Measurements from ENCODE around the gene FRMPD2. TPM values are rescaled to one million over a fixed set of nuclear protein-coding genes. Genes with fewer than 3 reads are reported as not detected.

Gene FRMPD2
- polyA plus RNA-seq, 1 donor from 2014 or later = 0.14 TPM

DNA sequence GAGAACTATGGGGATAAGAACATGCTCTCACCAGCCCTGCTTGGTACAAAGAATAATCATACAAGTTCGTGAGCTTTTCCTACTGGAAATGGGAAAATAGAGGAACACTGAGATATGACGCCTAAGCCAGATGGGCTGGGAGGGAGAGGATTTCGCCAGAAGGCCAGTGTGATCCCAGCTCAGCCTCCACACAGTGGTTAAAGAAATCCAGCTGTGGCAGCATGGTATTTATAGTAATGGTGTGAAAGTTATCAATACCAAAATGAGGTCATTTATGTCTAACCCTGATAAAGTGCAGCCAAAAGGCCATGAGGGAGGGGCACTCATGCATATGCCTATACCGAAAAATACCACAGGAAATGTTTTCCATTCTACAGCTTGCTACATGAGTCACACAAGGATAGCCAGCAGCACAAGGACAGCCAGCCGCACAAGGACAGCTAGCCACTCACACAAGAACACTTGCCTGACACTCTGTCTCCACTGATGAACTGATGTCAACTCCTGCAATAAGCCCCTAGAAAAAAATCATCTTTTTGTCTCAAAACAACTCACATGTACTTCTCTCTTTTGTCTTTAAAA lies 49.4 kb downstream of the FRMPD2 start:
- Histone ChIP-seq H3K4me3 (ENCODE audit: low read length) (no peak overlapping the region), H4K20me1 (ENCODE audit: insufficient read depth) (no peaks in the 10 kb centered on the region), H3K9ac (ENCODE audit: low read length) (no peak overlapping the region), H3K9me2 (ENCODE audit: insufficient read depth, low read length) (no peaks in the 10 kb centered on the region), H2AFZ (ENCODE audit: low read depth, low read length) (no peak overlapping the region), H3K79me2 (replicated peaks; ENCODE audit: insufficient read depth, low read length) (no peaks in the 10 kb centered on the region), H3K9me3 (ENCODE audit: low read length) (no peaks in the 10 kb centered on the region), H3K27me3 (ENCODE audit: insufficient read depth, low read depth, low read length) (no peaks in the 10 kb centered on the region), H3K4me2 (ENCODE audit: low read length) (no peak overlapping the region), H3K36me3 (ENCODE audit: insufficient read depth, low read length) (no peaks in the 10 kb centered on the region), H3K27ac (ENCODE audit: low read length) (no peak overlapping the region), H3F3A (ENCODE audit: insufficient read depth, low read length, poor library complexity, severe bottlenecking) (no peaks in the 10 kb centered on the region)
- TF ChIP-seq POLR2AphosphoS5 (IDR thresholded peaks at IDR 0.05) = no peak
- no peak for TF ChIP-seq MXI1 (conservative IDR thresholded peaks at IDR 0.05; ENCODE audit: poor library complexity, severe bottlenecking)
- no peak for TF ChIP-seq EZH2 (IDR thresholded peaks at IDR 0.05; ENCODE audit: borderline replicate concordance, insufficient read depth, low read length, poor library complexity, severe bottlenecking)
- no peak for TF ChIP-seq TAF1 (IDR thresholded peaks at IDR 0.05; ENCODE audit: low read depth)
- TF ChIP-seq RAD21 (conservative IDR thresholded peaks at IDR 0.05) = no peak
- TF ChIP-seq, protein P1, sequence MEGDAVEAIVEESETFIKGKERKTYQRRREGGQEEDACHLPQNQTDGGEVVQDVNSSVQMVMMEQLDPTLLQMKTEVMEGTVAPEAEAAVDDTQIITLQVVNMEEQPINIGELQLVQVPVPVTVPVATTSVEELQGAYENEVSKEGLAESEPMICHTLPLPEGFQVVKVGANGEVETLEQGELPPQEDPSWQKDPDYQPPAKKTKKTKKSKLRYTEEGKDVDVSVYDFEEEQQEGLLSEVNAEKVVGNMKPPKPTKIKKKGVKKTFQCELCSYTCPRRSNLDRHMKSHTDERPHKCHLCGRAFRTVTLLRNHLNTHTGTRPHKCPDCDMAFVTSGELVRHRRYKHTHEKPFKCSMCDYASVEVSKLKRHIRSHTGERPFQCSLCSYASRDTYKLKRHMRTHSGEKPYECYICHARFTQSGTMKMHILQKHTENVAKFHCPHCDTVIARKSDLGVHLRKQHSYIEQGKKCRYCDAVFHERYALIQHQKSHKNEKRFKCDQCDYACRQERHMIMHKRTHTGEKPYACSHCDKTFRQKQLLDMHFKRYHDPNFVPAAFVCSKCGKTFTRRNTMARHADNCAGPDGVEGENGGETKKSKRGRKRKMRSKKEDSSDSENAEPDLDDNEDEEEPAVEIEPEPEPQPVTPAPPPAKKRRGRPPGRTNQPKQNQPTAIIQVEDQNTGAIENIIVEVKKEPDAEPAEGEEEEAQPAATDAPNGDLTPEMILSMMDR (IDR thresholded peaks at IDR 0.05; ENCODE audit: poor library complexity, severe bottlenecking) = no peak
- no peak for TF ChIP-seq EP300 (conservative IDR thresholded peaks at IDR 0.05; ENCODE audit: poor library complexity, severe bottlenecking)
- TF ChIP-seq SMC3 (conservative IDR thresholded peaks at IDR 0.05; ENCODE audit: poor library complexity) = no peak

DNA sequence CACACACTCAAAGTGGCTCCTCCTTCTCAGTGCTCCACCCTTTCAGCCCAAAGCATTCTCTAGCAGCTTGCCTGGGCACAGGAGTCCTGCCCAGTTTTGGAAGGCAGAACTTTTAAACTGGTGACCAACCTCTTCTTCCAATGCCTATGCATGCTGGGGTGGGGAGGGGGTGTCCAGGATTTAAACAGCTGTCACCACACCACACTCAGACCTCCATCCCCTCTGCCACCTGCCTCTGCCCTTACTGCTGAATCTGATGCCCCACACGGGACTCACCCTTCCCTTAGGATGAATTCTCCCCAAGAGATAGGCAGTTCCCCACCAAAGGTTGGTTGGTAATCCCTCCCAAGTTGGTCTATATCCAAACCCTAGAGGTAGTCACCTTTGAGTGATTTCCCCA lies 50.2 kb downstream of the FRMPD2 start:
- Histone ChIP-seq H3K9me2 (ENCODE audit: insufficient read depth, low read length) (no peaks in the 10 kb centered on the region), H3K27me3 (ENCODE audit: insufficient read depth, low read depth, low read length) (no peaks in the 10 kb centered on the region), H3K4me3 (ENCODE audit: low read length) (no peak overlapping the region), H4K20me1 (ENCODE audit: insufficient read depth) (no peaks in the 10 kb centered on the region), H3K36me3 (ENCODE audit: insufficient read depth, low read length) (no peaks in the 10 kb centered on the region), H3K9ac (ENCODE audit: low read length) (no peak overlapping the region), H3F3A (ENCODE audit: insufficient read depth, low read length, poor library complexity, severe bottlenecking) (no peaks in the 10 kb centered on the region), H3K9me3 (ENCODE audit: low read length) (no peaks in the 10 kb centered on the region), H3K79me2 (replicated peaks; ENCODE audit: insufficient read depth, low read length) (no peaks in the 10 kb centered on the region), H3K27ac (ENCODE audit: low read length) (no peak overlapping the region), H2AFZ (ENCODE audit: low read depth, low read length) (no peak overlapping the region), H3K4me2 (ENCODE audit: low read length) (no peak overlapping the region)
- no peak for TF ChIP-seq POLR2AphosphoS5 (IDR thresholded peaks at IDR 0.05)
- TF ChIP-seq, protein P2, sequence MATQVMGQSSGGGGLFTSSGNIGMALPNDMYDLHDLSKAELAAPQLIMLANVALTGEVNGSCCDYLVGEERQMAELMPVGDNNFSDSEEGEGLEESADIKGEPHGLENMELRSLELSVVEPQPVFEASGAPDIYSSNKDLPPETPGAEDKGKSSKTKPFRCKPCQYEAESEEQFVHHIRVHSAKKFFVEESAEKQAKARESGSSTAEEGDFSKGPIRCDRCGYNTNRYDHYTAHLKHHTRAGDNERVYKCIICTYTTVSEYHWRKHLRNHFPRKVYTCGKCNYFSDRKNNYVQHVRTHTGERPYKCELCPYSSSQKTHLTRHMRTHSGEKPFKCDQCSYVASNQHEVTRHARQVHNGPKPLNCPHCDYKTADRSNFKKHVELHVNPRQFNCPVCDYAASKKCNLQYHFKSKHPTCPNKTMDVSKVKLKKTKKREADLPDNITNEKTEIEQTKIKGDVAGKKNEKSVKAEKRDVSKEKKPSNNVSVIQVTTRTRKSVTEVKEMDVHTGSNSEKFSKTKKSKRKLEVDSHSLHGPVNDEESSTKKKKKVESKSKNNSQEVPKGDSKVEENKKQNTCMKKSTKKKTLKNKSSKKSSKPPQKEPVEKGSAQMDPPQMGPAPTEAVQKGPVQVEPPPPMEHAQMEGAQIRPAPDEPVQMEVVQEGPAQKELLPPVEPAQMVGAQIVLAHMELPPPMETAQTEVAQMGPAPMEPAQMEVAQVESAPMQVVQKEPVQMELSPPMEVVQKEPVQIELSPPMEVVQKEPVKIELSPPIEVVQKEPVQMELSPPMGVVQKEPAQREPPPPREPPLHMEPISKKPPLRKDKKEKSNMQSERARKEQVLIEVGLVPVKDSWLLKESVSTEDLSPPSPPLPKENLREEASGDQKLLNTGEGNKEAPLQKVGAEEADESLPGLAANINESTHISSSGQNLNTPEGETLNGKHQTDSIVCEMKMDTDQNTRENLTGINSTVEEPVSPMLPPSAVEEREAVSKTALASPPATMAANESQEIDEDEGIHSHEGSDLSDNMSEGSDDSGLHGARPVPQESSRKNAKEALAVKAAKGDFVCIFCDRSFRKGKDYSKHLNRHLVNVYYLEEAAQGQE (IDR thresholded peaks at IDR 0.05; ENCODE audit: borderline replicate concordance) = no peak
- TF ChIP-seq RAD21 (conservative IDR thresholded peaks at IDR 0.05) = no peak
- no peak for TF ChIP-seq SMC3 (conservative IDR thresholded peaks at IDR 0.05; ENCODE audit: poor library complexity)
- TF ChIP-seq, protein P1 (IDR thresholded peaks at IDR 0.05; ENCODE audit: poor library complexity, severe bottlenecking) = no peak
- no peak for TF ChIP-seq EZH2 (IDR thresholded peaks at IDR 0.05; ENCODE audit: borderline replicate concordance, insufficient read depth, low read length, poor library complexity, severe bottlenecking)
- TF ChIP-seq EP300 (conservative IDR thresholded peaks at IDR 0.05; ENCODE audit: poor library complexity, severe bottlenecking) = no peak
- TF ChIP-seq TAF1 (IDR thresholded peaks at IDR 0.05; ENCODE audit: low read depth) = no peak
- TF ChIP-seq MXI1 (conservative IDR thresholded peaks at IDR 0.05; ENCODE audit: poor library complexity, severe bottlenecking) = no peak
